SK-N-SH (cell line): ENCODE measurements around the gene PCBP4. TPM values are rescaled to one million over a fixed set of nuclear protein-coding genes. Genes with fewer than 3 reads are reported as not detected.

Source experiments
- CHD2 ChIP-seq: fragments of 150-350 bp; IDR thresholded peaks from 2 replicates; pipeline ENCODE4 v1.6.1; 2018; ENCODE audit warnings: low read length; ENCODE audit not compliant: partially characterized antibody
- FOSL2 ChIP-seq: IDR thresholded peaks from 2 replicates; pipeline ENCODE4 v1.4.0; 2012; ENCODE audit warnings: low read depth, mild to moderate bottlenecking, moderate library complexity, borderline replicate concordance
- FOXM1 ChIP-seq: IDR thresholded peaks from 2 replicates; pipeline ENCODE4 v1.4.0; 2012; ENCODE audit warnings: low read depth, mild to moderate bottlenecking
- GABPA ChIP-seq: IDR thresholded peaks from 2 replicates; pipeline ENCODE4 v1.4.0; 2012; ENCODE audit warnings: low read depth, mild to moderate bottlenecking
- GATA2 ChIP-seq: sonication (generic); formaldehyde crosslinking; IDR thresholded peaks from 2 replicates; pipeline ENCODE4 v1.5.0; 2020; ENCODE audit warnings: mild to moderate bottlenecking, missing genetic modification reagents
- JUND ChIP-seq: IDR thresholded peaks from 2 replicates; pipeline ENCODE4 v1.4.0; 2012
- MEF2A ChIP-seq: IDR thresholded peaks from 2 replicates; pipeline ENCODE4 v1.4.0; 2012; ENCODE audit warnings: low read depth, borderline replicate concordance
- MXI1 ChIP-seq: IDR thresholded peaks from 2 replicates; pipeline ENCODE4 v1.6.1; 2012; ENCODE audit warnings: mild to moderate bottlenecking, low read depth, low read length, improper control_type of control experiment
- NRF1 ChIP-seq: IDR thresholded peaks from 2 replicates; pipeline ENCODE4 v1.6.1; 2012; ENCODE audit warnings: low read depth, mild to moderate bottlenecking, low read length
- POLR2AphosphoS5 ChIP-seq: IDR thresholded peaks from 2 replicates; pipeline ENCODE4 v1.6.1; 2012; ENCODE audit warnings: low read depth, low read length
- RAD21 ChIP-seq: IDR thresholded peaks from 2 replicates; pipeline ENCODE4 v1.6.1; 2012; ENCODE audit warnings: mild to moderate bottlenecking, low read length
- RCOR1 ChIP-seq: fragments of 150-350 bp; IDR thresholded peaks from 2 replicates; pipeline ENCODE4 v1.6.1; 2017; ENCODE audit warnings: antibody characterized with exemption, low read length
- RFX5 ChIP-seq: IDR thresholded peaks from 2 replicates; pipeline ENCODE4 v1.6.1; 2012; ENCODE audit warnings: mild to moderate bottlenecking, improper control_type of control experiment, low read length
- RXRA ChIP-seq: IDR thresholded peaks from 2 replicates; pipeline ENCODE4 v1.4.0; 2012; ENCODE audit warnings: low read depth, mild to moderate bottlenecking, borderline replicate concordance
- SIN3A ChIP-seq: IDR thresholded peaks from 2 replicates; pipeline ENCODE4 v1.6.1; 2012; ENCODE audit warnings: low read depth, mild to moderate bottlenecking, low read length, moderate library complexity, borderline replicate concordance
- TCF12 ChIP-seq: IDR thresholded peaks from 2 replicates; pipeline ENCODE4 v1.4.0; 2012
- TEAD4 ChIP-seq: IDR thresholded peaks from 2 replicates; pipeline ENCODE4 v1.4.0; 2012; ENCODE audit warnings: mild to moderate bottlenecking, borderline replicate concordance; ENCODE audit not compliant: insufficient read depth
- YY1 ChIP-seq: IDR thresholded peaks from 2 replicates; pipeline ENCODE4 v1.4.0; 2012; ENCODE audit warnings: low read depth, mild to moderate bottlenecking
- polyA plus RNA-seq, 3 experiments: library from polyadenylated mRNA; depleted of rRNA; stranded (reverse); fragments of >200 nt; gene quantifications; 2 replicates each; pipeline ENCODE4 v1.2.3, GENCODE V29; 2012
- TF ChIP-seq, protein P1 (sequence below): IDR thresholded peaks from 2 replicates; pipeline ENCODE4 v1.6.1; 2012; ENCODE audit warnings: mild to moderate bottlenecking, low read depth, low read length, moderate library complexity
- TF ChIP-seq, protein P2 (sequence below): fragments of 200-600 bp; sonication (generic); IDR thresholded peaks from 2 replicates; pipeline ENCODE4 v1.6.1; 2017; ENCODE audit warnings: antibody characterized with exemption, mild to moderate bottlenecking, moderate library complexity

PCBP4 gene
- polyA plus RNA-seq, 1 of the 3 experiments (the other 2 are of a cell fraction) = 97.4 TPM

DNA sequence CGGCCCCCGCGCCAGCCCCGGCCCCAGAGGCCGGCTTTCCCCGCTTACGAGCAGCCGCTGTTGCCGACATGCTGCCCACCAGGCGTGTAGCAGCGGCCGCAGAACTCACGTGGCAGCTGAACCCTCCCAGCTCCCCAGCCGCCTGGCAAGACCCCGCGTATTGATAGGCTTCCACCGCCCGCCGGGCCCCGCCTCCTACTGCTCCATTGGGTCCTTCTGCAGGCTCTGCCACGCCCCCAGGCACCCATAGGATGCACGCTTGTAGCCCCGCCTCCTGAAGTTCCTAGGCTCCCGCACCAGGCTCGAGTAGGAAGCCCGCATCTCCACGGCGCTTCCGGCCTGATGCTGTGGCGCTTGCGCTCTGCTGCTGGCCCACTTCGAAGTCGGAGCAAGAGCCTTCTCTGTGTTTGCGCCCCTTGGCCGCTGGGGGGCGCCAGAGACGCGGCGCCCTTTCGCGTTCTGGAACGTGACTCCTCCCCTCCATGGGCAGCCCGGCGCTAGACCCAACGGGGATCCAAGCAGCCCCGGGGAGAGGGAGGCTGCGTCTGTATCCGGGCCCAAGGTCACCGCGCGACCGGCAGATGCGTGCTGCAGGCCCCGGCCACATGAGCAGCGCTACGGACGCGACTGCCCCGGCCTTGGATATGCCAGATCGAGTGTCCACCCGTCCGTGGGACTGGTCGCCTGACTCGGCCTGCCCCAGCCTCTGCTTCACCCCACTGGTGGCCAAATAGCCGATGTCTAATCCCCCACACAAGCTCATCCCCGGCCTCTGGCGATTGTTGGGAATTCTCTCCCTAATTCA, 25.3 kb downstream of the PCBP4 start, which contains the start of the genes PARP3 and RRP9 (continued):
- TF ChIP-seq MEF2A = no peak
- TF ChIP-seq, protein P1, sequence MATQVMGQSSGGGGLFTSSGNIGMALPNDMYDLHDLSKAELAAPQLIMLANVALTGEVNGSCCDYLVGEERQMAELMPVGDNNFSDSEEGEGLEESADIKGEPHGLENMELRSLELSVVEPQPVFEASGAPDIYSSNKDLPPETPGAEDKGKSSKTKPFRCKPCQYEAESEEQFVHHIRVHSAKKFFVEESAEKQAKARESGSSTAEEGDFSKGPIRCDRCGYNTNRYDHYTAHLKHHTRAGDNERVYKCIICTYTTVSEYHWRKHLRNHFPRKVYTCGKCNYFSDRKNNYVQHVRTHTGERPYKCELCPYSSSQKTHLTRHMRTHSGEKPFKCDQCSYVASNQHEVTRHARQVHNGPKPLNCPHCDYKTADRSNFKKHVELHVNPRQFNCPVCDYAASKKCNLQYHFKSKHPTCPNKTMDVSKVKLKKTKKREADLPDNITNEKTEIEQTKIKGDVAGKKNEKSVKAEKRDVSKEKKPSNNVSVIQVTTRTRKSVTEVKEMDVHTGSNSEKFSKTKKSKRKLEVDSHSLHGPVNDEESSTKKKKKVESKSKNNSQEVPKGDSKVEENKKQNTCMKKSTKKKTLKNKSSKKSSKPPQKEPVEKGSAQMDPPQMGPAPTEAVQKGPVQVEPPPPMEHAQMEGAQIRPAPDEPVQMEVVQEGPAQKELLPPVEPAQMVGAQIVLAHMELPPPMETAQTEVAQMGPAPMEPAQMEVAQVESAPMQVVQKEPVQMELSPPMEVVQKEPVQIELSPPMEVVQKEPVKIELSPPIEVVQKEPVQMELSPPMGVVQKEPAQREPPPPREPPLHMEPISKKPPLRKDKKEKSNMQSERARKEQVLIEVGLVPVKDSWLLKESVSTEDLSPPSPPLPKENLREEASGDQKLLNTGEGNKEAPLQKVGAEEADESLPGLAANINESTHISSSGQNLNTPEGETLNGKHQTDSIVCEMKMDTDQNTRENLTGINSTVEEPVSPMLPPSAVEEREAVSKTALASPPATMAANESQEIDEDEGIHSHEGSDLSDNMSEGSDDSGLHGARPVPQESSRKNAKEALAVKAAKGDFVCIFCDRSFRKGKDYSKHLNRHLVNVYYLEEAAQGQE = no peak
- no peak for TF ChIP-seq JUND
- TF ChIP-seq MXI1 = peak; percentile 100
- no peak for TF ChIP-seq TEAD4
- TF ChIP-seq NRF1 = peak; percentile 82
- peak; percentile 62 for TF ChIP-seq POLR2AphosphoS5
- TF ChIP-seq RCOR1 = peak; percentile 39; the same call in 1 of the 2 replicates
- TF ChIP-seq RFX5 = peak; percentile 42; the same call in 1 of the 2 replicates
- TF ChIP-seq FOXM1 = no peak
- no peak for TF ChIP-seq FOSL2
- TF ChIP-seq GABPA = peak; percentile 65
- no peak for TF ChIP-seq CHD2
- peak; percentile 98 for TF ChIP-seq RAD21
- TF ChIP-seq RXRA = no peak
- TF ChIP-seq YY1 = 0 out of 2 replicates have a peak, but pooled peaks have one; percentile 46
- no peak; the same call in 1 of the 2 replicates for TF ChIP-seq TCF12
- TF ChIP-seq, protein P2, sequence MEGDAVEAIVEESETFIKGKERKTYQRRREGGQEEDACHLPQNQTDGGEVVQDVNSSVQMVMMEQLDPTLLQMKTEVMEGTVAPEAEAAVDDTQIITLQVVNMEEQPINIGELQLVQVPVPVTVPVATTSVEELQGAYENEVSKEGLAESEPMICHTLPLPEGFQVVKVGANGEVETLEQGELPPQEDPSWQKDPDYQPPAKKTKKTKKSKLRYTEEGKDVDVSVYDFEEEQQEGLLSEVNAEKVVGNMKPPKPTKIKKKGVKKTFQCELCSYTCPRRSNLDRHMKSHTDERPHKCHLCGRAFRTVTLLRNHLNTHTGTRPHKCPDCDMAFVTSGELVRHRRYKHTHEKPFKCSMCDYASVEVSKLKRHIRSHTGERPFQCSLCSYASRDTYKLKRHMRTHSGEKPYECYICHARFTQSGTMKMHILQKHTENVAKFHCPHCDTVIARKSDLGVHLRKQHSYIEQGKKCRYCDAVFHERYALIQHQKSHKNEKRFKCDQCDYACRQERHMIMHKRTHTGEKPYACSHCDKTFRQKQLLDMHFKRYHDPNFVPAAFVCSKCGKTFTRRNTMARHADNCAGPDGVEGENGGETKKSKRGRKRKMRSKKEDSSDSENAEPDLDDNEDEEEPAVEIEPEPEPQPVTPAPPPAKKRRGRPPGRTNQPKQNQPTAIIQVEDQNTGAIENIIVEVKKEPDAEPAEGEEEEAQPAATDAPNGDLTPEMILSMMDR = peak; percentile 98
- TF ChIP-seq GATA2 (CRISPR knock-in tag) = no peak
- peak; percentile 94 for TF ChIP-seq SIN3A
